NCI-H1417 treated with DMSO at 0.1 percent for 48 hours (cell line): ENCODE results near the gene FGD3.

Experiments
- DNase-seq: peaks from one replicate; lab custom pipeline; 2025; lab: John Stamatoyannopoulos, UW

FGD3 gene

DNA sequence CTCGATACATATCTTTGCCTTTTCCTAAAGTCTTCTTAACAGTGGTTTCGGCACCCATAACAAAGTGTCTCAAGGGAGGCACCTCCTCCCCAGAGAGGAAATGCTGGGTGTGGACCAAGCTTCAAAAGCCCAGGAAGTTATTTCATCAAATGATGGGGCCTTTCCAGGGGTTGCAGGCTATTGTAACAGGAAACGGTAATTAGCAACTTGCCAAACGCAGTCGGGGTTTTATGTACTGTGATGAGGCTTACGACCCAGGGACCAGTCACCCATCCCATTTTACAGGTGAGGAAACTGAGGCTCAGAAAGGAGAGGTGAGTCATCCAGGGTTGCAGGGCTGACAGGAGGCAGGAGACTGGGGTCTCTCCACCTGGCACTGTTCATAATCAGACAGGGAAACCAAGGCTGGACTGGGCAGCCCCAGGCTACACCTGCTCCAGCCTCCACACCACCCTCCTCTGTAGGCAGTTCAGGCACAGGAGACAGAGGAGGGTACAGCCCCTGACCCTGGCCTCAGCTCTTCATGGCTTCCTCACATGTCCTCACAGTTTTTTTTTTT lies 81.2 kb downstream of the FGD3 start:
- no peak for DNase-seq

DNA sequence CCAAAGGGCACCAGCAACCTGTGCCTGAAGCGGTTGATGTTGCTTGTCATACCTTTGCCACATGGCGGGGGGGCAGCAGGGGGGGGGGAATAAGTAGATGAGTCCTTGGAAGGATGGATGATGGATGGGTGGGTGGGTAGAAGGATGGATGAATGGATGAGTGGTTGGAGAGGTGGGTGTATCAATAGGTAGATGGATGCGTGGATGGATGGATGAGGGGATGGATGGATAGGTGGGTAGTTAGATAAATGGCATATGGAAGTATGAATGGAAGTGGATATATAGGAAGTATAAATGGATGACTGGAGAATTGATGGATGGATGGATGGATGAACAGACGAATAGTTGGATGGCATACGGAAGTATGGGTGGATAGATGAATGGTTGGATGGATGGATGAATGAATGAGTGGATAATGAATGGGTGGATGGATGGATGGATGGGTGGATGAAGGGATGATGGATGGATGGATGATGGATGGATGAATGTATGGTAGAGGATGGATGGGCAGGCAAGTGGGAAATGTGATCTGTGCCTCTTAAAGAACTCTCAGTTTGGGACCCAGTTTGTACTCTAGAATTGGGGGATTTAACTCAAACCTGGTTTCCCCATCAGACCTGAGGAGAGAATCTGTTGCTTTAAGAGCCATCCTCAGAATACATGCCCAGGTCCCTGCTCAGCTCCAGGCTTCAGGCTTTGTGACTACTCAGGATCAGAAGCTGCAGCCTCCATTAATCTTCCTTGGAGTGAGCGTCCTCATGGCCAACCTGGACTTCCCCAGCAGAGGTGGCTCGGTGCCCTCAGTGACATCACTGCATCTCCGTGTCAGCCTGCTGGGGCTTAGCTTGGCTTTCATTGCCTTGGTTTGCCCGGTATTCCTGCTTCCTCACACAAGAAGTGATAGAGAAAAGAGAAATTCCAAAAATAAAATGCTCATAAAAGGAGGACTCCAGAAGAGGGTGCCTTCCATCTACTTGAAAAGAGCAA lies 83.6 kb downstream of the FGD3 start:
- DNase-seq, result no peak

- DNase-seq, result no peak
Observed at GRCh38 chr9:93031629-93032430, 84.5 kb downstream of the FGD3 start.

DNA sequence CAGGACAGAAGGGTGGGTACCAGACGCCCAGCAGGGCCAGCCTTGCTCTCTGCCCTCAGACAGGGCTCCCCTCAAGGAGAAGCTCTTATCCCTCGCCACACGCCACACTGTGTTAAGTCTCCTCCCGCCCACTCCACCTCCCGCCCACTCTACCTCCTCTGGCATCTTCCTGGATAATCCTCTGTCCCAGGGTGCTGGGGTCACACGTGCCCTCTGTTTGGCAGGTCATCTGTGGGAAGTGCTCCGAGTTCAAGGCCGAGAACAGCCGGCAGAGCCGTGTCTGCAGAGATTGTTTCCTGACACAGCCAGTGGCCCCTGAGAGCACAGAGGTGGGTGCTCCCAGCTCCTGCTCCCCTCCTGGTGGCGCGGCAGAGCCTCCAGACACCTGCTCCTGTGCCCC lies 85.2 kb downstream of the FGD3 start:
- DNase-seq, result no peak

DNA sequence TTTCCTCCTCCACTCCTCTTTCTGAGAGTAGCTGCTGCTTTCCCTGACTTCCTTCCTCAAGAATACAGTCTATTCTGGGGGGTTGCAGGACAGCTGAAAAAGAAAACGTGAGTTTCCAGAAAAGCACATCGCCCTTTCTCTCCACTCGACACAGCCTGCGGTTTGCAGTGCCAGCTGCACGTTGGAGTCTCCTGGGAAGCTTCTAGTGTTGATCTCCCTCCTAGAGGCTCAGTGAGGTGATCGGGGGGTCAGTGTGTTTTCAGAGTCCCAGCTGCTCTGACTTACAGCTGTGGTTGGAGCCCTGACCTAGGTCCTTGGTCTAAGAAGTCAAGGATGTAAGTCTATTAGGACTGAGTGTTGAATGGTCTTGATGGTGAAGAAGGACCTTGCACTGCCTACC lies 86.2 kb downstream of the FGD3 start:
- no peak for DNase-seq

DNA sequence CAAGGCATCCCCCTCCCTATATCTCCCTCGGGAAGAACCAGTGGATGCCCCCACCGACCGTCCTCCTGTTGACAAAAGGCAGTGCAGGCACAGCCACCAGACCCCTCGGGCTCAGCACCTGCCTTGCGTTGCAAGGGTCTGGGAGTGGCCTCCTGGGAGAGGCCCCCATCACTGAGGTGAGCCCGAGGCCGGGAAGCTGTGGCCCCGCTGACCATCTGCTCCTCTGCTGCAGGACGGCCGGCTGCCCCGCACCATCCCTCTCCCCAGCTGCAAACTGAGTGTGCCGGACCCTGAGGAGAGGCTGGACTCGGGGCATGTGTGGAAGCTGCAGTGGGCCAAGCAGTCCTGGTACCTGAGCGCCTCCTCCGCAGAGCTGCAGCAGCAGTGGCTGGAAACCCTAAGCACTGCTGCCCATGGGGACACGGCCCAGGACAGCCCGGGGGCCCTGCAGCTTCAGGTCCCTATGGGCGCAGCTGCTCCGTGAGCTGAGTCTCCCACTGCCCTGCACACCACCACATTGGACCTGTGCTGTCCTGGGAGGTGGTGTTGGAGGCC lies 87.9 kb downstream of the FGD3 start:
- no peak for DNase-seq

DNA sequence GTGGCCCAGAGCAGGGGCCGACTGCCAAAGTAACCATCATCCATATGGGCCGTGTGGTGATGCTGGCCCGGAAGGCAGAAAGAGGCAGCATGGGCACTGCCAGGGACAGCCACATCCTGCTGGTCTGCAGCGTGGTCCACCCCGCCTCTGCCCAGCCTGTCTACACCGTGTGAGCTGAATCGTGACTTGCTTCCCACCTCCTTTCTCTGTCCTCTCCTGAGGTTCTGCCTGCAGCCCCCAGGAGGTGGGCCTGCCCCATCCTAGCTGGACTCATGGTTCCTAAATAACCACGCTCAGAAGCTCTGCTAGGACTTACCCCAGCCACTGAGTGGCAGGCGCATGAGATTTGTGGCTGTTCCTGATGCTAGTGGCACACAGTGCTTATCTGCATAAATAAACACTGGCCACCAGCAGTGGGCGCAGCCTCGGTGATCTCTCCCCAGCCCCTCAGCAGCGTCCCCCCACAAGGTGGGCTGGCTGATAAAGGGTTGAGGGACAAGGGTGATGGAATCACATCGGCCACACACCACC lies 88.6 kb downstream of the FGD3 start:
- DNase-seq, result no peak

DNA sequence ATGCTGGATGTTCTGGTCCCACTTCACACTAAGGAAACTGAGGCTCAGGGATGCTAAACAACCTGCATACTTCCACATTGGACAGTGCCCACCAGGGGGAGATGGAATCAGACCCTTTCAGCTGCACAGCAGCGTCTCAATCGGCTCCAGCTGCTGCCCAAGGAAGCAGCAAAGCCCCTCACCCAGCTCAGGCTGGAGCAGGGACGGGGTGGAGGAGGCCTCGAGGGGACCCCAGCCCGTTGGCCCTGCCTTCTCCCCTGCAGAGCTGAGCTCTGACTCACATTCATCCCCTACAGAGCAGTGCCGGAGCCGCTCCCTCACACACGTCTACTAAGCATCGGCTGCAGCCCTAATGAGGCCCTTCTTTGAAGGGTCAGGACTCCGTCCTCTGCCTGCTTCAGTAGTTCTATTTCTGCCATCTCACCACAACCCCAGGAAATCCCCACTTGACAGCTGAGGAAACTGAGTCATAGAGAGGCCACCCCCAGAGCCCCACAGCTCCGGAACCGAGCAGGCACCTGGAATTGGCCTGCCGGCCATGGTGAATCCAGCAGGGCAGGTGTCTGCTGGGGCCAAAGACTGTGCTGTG lies 89.7 kb downstream of the FGD3 start:
- DNase-seq, result no peak

DNA sequence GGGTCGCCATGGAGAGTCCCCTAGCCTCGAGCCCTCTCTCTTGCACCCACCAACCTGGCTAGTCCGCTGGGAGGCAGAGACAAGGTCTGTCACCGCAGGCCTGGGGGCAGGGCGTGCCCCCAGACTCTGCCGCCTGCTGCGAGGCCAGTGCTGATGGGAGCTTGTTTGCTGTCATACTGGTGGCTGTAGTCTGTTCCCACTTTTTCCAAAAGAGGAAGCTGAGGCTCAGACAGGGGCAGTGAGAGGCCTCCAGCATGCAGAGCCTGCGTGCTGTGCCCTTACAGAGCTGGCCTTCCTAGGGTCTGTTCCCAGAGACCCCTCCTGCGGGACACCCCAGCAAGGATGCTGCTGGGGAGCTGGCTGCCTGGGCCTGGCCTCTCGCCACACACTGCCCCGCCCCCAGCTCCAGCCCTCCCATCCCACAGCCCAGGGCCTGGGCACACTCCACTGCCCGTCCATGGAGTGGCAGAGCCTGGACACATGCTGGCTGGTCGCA lies 90.2 kb downstream of the FGD3 start:
- no peak for DNase-seq

DNA sequence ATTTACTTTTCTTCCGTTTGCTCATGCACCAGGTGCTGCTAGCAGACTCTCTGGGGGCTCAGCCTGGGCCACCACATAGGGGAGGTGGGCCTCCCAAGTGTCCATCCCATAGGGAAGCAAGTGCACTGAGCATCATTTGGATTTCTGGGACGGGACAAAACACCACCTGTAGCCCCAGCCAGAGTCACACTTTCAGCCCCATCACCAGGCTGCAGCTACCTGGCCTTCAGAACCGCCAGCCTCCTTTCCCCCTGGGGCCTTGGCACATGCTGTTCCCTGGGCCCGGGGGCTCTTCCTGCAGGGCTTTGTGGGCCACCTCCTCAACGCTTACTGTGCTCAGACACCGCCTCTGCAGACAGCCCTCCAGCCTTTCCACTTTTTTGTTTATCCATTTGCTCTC lies 91.6 kb downstream of the FGD3 start:
- no peak for DNase-seq

GRCh38 chr9:93039456-93039855 lies 92.1 kb downstream of the FGD3 start:
- no peak for DNase-seq

GRCh38 chr9:93039976-93040375 lies 92.7 kb downstream of the FGD3 start:
- no peak for DNase-seq

DNA sequence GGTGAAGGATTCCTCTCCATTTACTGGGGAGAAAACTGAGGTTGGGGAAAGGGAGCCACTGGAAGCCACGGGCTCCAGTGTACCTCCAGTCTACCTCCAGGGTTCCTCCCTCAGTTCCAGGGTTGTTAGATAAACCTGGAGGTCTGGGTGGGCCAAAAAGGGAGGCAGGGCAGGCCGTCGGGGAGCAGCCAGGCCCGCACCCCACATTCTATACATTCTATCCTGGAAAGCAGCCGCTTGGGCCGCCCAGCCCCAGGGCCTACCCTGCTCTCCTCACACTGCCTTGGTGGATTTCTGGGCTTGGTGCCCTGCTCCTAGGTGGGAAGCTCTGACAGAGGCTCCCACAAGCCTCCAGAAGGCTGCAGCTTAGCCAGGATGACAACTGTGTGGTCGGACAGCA lies 93.1 kb downstream of the FGD3 start:
- DNase-seq, result no peak

- no peak for DNase-seq
Observed at GRCh38 chr9:93041108-93041802, 93.9 kb downstream of the FGD3 start.

DNA sequence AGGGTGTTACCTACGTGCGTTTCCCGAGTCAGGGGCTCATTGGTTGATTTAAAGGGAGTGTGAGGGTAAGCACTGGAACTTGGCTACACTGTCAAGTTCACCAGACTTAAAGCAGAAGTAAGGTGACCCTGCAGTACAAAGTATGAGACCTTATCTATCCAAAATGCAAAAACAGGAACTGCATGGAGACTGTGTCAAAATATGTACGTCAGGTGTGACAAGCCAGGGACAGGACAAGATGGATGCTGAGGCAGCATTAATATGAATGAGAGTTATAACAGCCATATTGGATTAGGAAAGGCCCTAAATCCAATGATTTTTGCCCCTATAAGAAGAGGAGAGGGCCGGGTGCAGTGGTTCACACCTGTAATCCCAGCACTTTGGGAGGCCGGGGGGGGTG lies 95.8 kb downstream of the FGD3 start:
- no peak for DNase-seq

GRCh38 chr9:93045521-93045920 lies 98.2 kb downstream of the FGD3 start:
- no peak for DNase-seq

GRCh38 chr9:93048566-93049448 lies 101.5 kb downstream of the FGD3 start:
- DNase-seq, result no peak

DNA sequence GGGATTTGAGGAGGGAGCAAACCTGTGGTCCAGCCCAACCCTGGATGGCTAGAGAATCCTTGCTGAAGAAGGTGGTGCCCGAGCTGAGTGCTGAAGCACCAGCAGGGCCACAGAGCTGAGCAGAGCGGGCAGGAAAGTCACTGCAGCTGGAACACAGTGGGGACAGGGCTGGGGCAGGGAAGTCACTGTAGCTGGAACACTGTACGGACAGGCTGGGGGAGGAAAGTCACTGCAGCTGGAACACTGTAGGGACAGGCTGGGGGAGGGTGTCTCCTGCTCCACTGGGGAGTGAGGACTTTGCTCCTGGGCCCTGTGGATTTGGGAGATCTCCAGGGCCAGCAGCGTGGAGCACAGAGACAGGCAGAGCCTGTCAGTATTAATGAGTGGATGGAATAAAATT lies 102.2 kb downstream of the FGD3 start:
- no peak for DNase-seq

- no peak for DNase-seq
Observed at GRCh38 chr9:93050231-93050630, 102.9 kb downstream of the FGD3 start.

GRCh38 chr9:93051680-93052089 lies 104.4 kb downstream of the FGD3 start:
- DNase-seq, result no peak
